B cell (primary cell): Measurements from ENCODE around the gene USH1C. TPM values are rescaled to one million over a fixed set of nuclear protein-coding genes. Genes with fewer than 3 reads are reported as not detected.

Source experiments
- ATAC-seq: fragments of 200-7000 bp; cut with Tn5 transposase; one replicate; pipeline ENCODE4 v1.10.0; 2021; ENCODE audit warnings: low read depth, mild to moderate bottlenecking, moderate number of reproducible peaks, moderate library complexity
- CTCF ChIA-PET: fragments of 350-600 bp; sonication (Branson Sonifier 250); formaldehyde crosslinking; loops from one replicate; lab custom pipeline; 2021; ENCODE audit warnings: antibody characterized with exemption, inconsistent platforms; lab: Charles Lee
- POLR2A ChIA-PET: fragments of 350-600 bp; sonication (Branson Sonifier 250); formaldehyde crosslinking; loops from one replicate; lab custom pipeline; 2021; ENCODE audit warnings: antibody characterized with exemption; lab: Charles Lee
- DNase-seq: peaks from one replicate; pipeline ENCODE4 v3.0.0; 2013
- H2AFZ ChIP-seq: 2 replicates; pipeline ENCODE4 v1.6.1; 2012; ENCODE audit warnings: mild to moderate bottlenecking, low read depth, low read length; ENCODE audit not compliant: insufficient read depth, poor library complexity, severe bottlenecking
- H3K27ac ChIP-seq, 2 donors: 1 replicate in 1 of 2; 2 replicates in 1 of 2; pipeline ENCODE4 v1.5.1; 2012 to 2013; ENCODE audit warnings: low read length in 2 of 2, mild to moderate bottlenecking in 2 of 2, moderate library complexity in 1 of 2
- H3K27me3 ChIP-seq, 4 experiments: fragments of 200-600 bp in 1 of 4; sonication (generic) in 1 of 4; replicated peaks in 1 of 4; 1 replicate in 2 of 4; 2 replicates in 2 of 4; pipeline versions ENCODE4 v1.6.1 to v1.7.0; 2013 to 2016; ENCODE audit warnings: low read length in 3 of 4, mild to moderate bottlenecking in 2 of 4, mixed read lengths in 1 of 4, moderate library complexity in 1 of 4; ENCODE audit not compliant: insufficient read depth in 4 of 4, control insufficient read depth in 3 of 4; ENCODE audit errors: control extremely low read depth in 1 of 4
- H3K36me3 ChIP-seq, 2 experiments: replicated peaks in 1 of 2; 1 replicate in 1 of 2; 2 replicates in 1 of 2; pipeline versions ENCODE4 v1.6.1 to v1.7.1; 2013; ENCODE audit warnings: low read length in 1 of 2; ENCODE audit not compliant: insufficient read depth in 2 of 2, control insufficient read depth in 1 of 2; ENCODE audit errors: control extremely low read depth in 1 of 2, extremely low read depth in 1 of 2
- H3K4me1 ChIP-seq, 2 donors: fragments of 200-600 bp in 1 of 2; sonication (generic) in 1 of 2; 1 replicate in 1 of 2; 2 replicates in 1 of 2; pipeline versions ENCODE4 v1.5.1 to v1.6.1; 2013 to 2017; ENCODE audit warnings: low read length in 2 of 2; ENCODE audit not compliant: control insufficient read depth in 2 of 2, insufficient read depth in 2 of 2
- H3K4me2 ChIP-seq: replicated peaks from 2 replicates; pipeline ENCODE3; 2012; ENCODE audit warnings: mild to moderate bottlenecking, low read depth, low read length; ENCODE audit not compliant: poor library complexity, severe bottlenecking
- H3K4me3 ChIP-seq, 5 experiments: fragments of 200-600 bp in 1 of 5; sonication (generic) in 1 of 5; 1 replicate in 3 of 5; 2 replicates in 2 of 5; pipeline versions ENCODE4 v1.5.1 to v1.7.0; 2011 to 2016; ENCODE audit warnings: low read length in 4 of 5, mild to moderate bottlenecking in 4 of 5, low read depth in 2 of 5, control low read depth in 1 of 5, moderate library complexity in 1 of 5; ENCODE audit not compliant: insufficient read depth in 1 of 5; ENCODE audit errors: control extremely low read depth in 1 of 5, extremely low read depth in 1 of 5
- H3K79me2 ChIP-seq: fragments of 200-600 bp; sonication (generic); one replicate; pipeline ENCODE4 v1.6.0; 2016; ENCODE audit warnings: low read length; ENCODE audit not compliant: control insufficient read depth, insufficient read depth
- H3K9ac ChIP-seq: fragments of 200-600 bp; sonication (generic); 2 replicates; pipeline ENCODE4 v1.6.1; 2017; ENCODE audit warnings: mild to moderate bottlenecking, low read length, moderate library complexity
- H3K9me3 ChIP-seq, 3 donors: one replicate each; pipeline versions ENCODE4 v1.6.1 to v1.7.1; 2013; ENCODE audit warnings: low read length in 2 of 3; ENCODE audit not compliant: control insufficient read depth in 2 of 3, insufficient read depth in 1 of 3; ENCODE audit errors: control extremely low read depth in 1 of 3
- H4K20me1 ChIP-seq: 2 replicates; pipeline ENCODE4 v1.6.0; 2012; ENCODE audit warnings: mild to moderate bottlenecking, low read length; ENCODE audit not compliant: insufficient read depth, control insufficient read depth, poor library complexity, severe bottlenecking
- H3K27ac Mint-ChIP-seq: one replicate; pipeline ENCODE4 v1.8.0; 2021; ENCODE audit warnings: mixed read lengths
- H3K27me3 Mint-ChIP-seq: one replicate; pipeline ENCODE4 v1.8.0; 2021; ENCODE audit warnings: mixed read lengths
- H3K4me1 Mint-ChIP-seq: one replicate; pipeline ENCODE4 v1.8.0; 2021; ENCODE audit warnings: mixed read lengths
- H3K4me3 Mint-ChIP-seq: one replicate; pipeline ENCODE4 v1.8.0; 2021; ENCODE audit warnings: mixed read lengths
- H3K9me3 Mint-ChIP-seq: one replicate; pipeline ENCODE4 v1.8.0; 2022; ENCODE audit warnings: mixed read lengths; ENCODE audit not compliant: insufficient read depth
- CTCF ChIP-seq: fragments of 200-600 bp; IDR thresholded peaks from one replicate; pipeline ENCODE4 v1.8.0; 2022; ENCODE audit warnings: antibody characterized with exemption, mild to moderate bottlenecking
- EZH2 ChIP-seq: IDR thresholded peaks from 2 replicates; pipeline ENCODE4 v1.6.1; 2012; ENCODE audit warnings: borderline replicate concordance, low read depth, mild to moderate bottlenecking, moderate library complexity, low read length; ENCODE audit not compliant: insufficient read depth, poor library complexity, severe bottlenecking
- WGBS: methylation state at CpG from one replicate; pipeline ENCODE4 v1.1.5; 2013; ENCODE audit warnings: missing lambda C conversion rate; ENCODE audit not compliant: insufficient coverage; 5-methylcytosine and 5-hydroxymethylcytosine counted together
- intact Hi-C: fragments of 100-400 bp; cut with micrococcal nuclease; formaldehyde crosslinking; loops from one replicate; pipeline ENCODE4 v1.10.0; 2022
- polyA plus RNA-seq: library from polyadenylated mRNA; depleted of rRNA; stranded (reverse); fragments of >200 nt; gene quantifications from 2 replicates; pipeline ENCODE4 v1.2.3, GENCODE V29; 2012
- total RNA-seq, 2 donors: library from RNA; stranded (reverse); fragments of 120-200 nt in 1 of 2; gene quantifications; 1 replicate in 1 of 2; 2 replicates in 1 of 2; pipeline versions ENCODE4 v1.2.3 to v1.2.4, GENCODE V29; 2013 to 2022

Gene USH1C
- total and polyA plus RNA-seq, 2 donors (not counting 1 experiment from before 2014, with no cell fraction given): not detected

DNA sequence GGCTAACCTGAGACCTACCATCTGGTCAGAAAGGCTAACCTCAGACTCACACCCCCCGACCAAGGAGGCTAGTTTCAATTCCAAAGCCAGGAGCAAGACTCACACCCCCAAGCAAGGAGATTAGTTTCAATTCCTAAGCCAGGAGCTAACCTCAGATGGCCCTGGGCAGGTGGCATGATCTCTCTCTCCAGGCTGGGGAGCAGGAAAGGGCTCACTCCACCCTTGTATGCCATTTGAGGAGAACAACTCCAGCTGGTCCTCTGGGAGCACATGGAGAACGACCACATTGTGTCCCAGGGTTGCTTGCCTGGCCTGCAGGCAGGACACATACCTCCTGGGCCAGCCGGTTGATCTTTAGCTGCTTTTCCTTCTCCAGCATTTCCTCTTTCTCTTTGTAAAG lies 32.6 kb downstream of the USH1C start:
- H3K4me3 Mint-ChIP-seq: no peak overlapping the region
- Histone ChIP-seq H3K4me1 (no peaks in the 10 kb centered on the region), H4K20me1 (no peaks in the 10 kb centered on the region), H3K9me3 (no peaks in the 10 kb centered on the region), H3K9ac (no peak overlapping the region), H3K27ac (no peak overlapping the region), H3K36me3 (no peaks in the 10 kb centered on the region), H3K79me2 (no peaks in the 10 kb centered on the region), H2AFZ (no peak overlapping the region), H3K4me2 (no peak overlapping the region), H3K27me3 (no peaks in the 10 kb centered on the region), H3K4me3 (no peak overlapping the region)
- POLR2A ChIA-PET: no interaction called here
- no peaks in the 10 kb centered on the region for H3K4me1 Mint-ChIP-seq
- H3K27ac Mint-ChIP-seq: no peak overlapping the region
- WGBS: 41% methylated on average over 3 of the region's 3 CpGs
- CTCF ChIA-PET: interaction anchor here (1.3 to 1.9 kb wide), 2 partner anchors 12 to 128 kb away, joined by 3 to 10 read pairs; no protein-coding TSS in a partner anchor
- TF ChIP-seq CTCF (no peak), EZH2 (no peak)
- ATAC-seq: no peak
- H3K27me3 Mint-ChIP-seq: peaks cover 27% of the 10 kb centered on the region
- intact Hi-C loops: no loop called here
- no peaks in the 10 kb centered on the region for H3K9me3 Mint-ChIP-seq
- no peak for DNase-seq

- WGBS: 90% methylated on average over 2 of the region's 4 CpGs
- Mint-ChIP-seq H3K4me1 (no peaks in the 10 kb centered on the region), H3K9me3 (no peaks in the 10 kb centered on the region), H3K4me3 (no peak overlapping the region), H3K27ac (no peak overlapping the region), H3K27me3 (peaks cover 24% of the 10 kb centered on the region)
- Histone ChIP-seq H3K79me2 (no peaks in the 10 kb centered on the region), H4K20me1 (no peaks in the 10 kb centered on the region), H3K9me3 (no peaks in the 10 kb centered on the region), H3K27me3 (no peaks in the 10 kb centered on the region), H2AFZ (no peak overlapping the region), H3K9ac (no peak overlapping the region), H3K4me2 (no peak overlapping the region), H3K4me1 (no peaks in the 10 kb centered on the region), H3K4me3 (no peak overlapping the region), H3K36me3 (no peaks in the 10 kb centered on the region), H3K27ac (no peak overlapping the region)
- intact Hi-C loops: no loop called here
- ChIA-PET POLR2A (no interaction called here), CTCF (no interaction called here)
- DNase-seq (no peak), ATAC-seq (no peak)
- no peak for TF ChIP-seq CTCF
- TF ChIP-seq EZH2: no peak
Observed at GRCh38 chr11:17510507-17511206, 33.6 kb downstream of the USH1C start.
